ENCODE results near the gene APOL2. TPM values are rescaled to one million over a fixed set of nuclear protein-coding genes. Genes with fewer than 3 reads are reported as not detected.
"Not testable (repeated sequence)": the region's sequence is repeated elsewhere in the genome, so short reads cannot be mapped to it uniquely, and the experiment has no call there.

APOL2 gene
- polyA plus RNA-seq, 1 donor from 2014 or later: not detected

GRCh38 chr22:36204632-36205015, 34.7 kb downstream of the APOL2 start:
- no peaks in the 10 kb centered on the region for H3K79me2 ChIP-seq (replicated peaks; ENCODE audit: insufficient read depth, low read length)
- H3K27ac ChIP-seq (ENCODE audit: low read length): no peak overlapping the region
- H3K36me3 ChIP-seq (ENCODE audit: insufficient read depth, low read length): no peaks in the 10 kb centered on the region
- no peak overlapping the region for H2AFZ ChIP-seq (ENCODE audit: low read depth, low read length)
- no peak overlapping the region for H3K4me2 ChIP-seq (ENCODE audit: low read length)
- no peaks in the 10 kb centered on the region for H4K20me1 ChIP-seq (ENCODE audit: insufficient read depth)
- no peaks in the 10 kb centered on the region for H3K9me3 ChIP-seq (ENCODE audit: low read length)
- no peak for TF ChIP-seq TAF1 (IDR thresholded peaks at IDR 0.05; ENCODE audit: low read depth)
- no peak for TF ChIP-seq REST (IDR thresholded peaks at IDR 0.05; ENCODE audit: borderline replicate concordance)
- no peak for TF ChIP-seq EZH2 (IDR thresholded peaks at IDR 0.05; ENCODE audit: borderline replicate concordance, insufficient read depth, low read length, poor library complexity, severe bottlenecking)
- TF ChIP-seq RAD21 (conservative IDR thresholded peaks at IDR 0.05): no peak
- no peak for TF ChIP-seq SMC3 (conservative IDR thresholded peaks at IDR 0.05; ENCODE audit: poor library complexity)
- TF ChIP-seq, protein P1, sequence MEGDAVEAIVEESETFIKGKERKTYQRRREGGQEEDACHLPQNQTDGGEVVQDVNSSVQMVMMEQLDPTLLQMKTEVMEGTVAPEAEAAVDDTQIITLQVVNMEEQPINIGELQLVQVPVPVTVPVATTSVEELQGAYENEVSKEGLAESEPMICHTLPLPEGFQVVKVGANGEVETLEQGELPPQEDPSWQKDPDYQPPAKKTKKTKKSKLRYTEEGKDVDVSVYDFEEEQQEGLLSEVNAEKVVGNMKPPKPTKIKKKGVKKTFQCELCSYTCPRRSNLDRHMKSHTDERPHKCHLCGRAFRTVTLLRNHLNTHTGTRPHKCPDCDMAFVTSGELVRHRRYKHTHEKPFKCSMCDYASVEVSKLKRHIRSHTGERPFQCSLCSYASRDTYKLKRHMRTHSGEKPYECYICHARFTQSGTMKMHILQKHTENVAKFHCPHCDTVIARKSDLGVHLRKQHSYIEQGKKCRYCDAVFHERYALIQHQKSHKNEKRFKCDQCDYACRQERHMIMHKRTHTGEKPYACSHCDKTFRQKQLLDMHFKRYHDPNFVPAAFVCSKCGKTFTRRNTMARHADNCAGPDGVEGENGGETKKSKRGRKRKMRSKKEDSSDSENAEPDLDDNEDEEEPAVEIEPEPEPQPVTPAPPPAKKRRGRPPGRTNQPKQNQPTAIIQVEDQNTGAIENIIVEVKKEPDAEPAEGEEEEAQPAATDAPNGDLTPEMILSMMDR (IDR thresholded peaks at IDR 0.05; ENCODE audit: poor library complexity, severe bottlenecking): no peak
- TF ChIP-seq MXI1 (conservative IDR thresholded peaks at IDR 0.05; ENCODE audit: poor library complexity, severe bottlenecking): no peak
- TF ChIP-seq POLR2AphosphoS5 (IDR thresholded peaks at IDR 0.05): no peak
- no peak for TF ChIP-seq EP300 (conservative IDR thresholded peaks at IDR 0.05; ENCODE audit: poor library complexity, severe bottlenecking)
- no peak overlapping the region for H3K4me3 ChIP-seq (ENCODE audit: low read length)
- no peaks in the 10 kb centered on the region for H3K9me2 ChIP-seq (ENCODE audit: insufficient read depth, low read length)
- H3K9ac ChIP-seq (ENCODE audit: low read length): no peak overlapping the region
- H3K27me3 ChIP-seq (ENCODE audit: insufficient read depth, low read depth, low read length): no peaks in the 10 kb centered on the region
- no peaks in the 10 kb centered on the region for H3F3A ChIP-seq (ENCODE audit: insufficient read depth, low read length, poor library complexity, severe bottlenecking)

GRCh38 chr22:36204001-36204631, 35.2 kb downstream of the APOL2 start:
- H3K9me3 ChIP-seq (ENCODE audit: low read length): no peaks in the 10 kb centered on the region
- TF ChIP-seq MXI1 (conservative IDR thresholded peaks at IDR 0.05; ENCODE audit: poor library complexity, severe bottlenecking) (no peak), REST (IDR thresholded peaks at IDR 0.05; ENCODE audit: borderline replicate concordance) (no peak), RAD21 (conservative IDR thresholded peaks at IDR 0.05) (no peak), TAF1 (IDR thresholded peaks at IDR 0.05; ENCODE audit: low read depth) (no peak), EP300 (conservative IDR thresholded peaks at IDR 0.05; ENCODE audit: poor library complexity, severe bottlenecking) (no peak), POLR2AphosphoS5 (IDR thresholded peaks at IDR 0.05) (no peak), EZH2 (IDR thresholded peaks at IDR 0.05; ENCODE audit: borderline replicate concordance, insufficient read depth, low read length, poor library complexity, severe bottlenecking) (no peak), SMC3 (conservative IDR thresholded peaks at IDR 0.05; ENCODE audit: poor library complexity) (no peak)
- TF ChIP-seq, protein P1 (IDR thresholded peaks at IDR 0.05; ENCODE audit: poor library complexity, severe bottlenecking): no peak

GRCh38 chr22:36203441-36203840, 35.9 kb downstream of the APOL2 start:
- not testable (repeated sequence) for H3K9me3 ChIP-seq (ENCODE audit: low read length); H3K9ac ChIP-seq (ENCODE audit: low read length)

More at GRCh38 chr22:36204001-36204631, 35.2 kb downstream of the APOL2 start:
- Histone ChIP-seq H2AFZ (ENCODE audit: low read depth, low read length) (no peak overlapping the region), H3K9ac (ENCODE audit: low read length) (no peak overlapping the region), H3K27ac (ENCODE audit: low read length) (no peak overlapping the region), H3K27me3 (ENCODE audit: insufficient read depth, low read depth, low read length) (no peaks in the 10 kb centered on the region), H3K9me2 (ENCODE audit: insufficient read depth, low read length) (no peaks in the 10 kb centered on the region), H4K20me1 (ENCODE audit: insufficient read depth) (no peaks in the 10 kb centered on the region), H3F3A (ENCODE audit: insufficient read depth, low read length, poor library complexity, severe bottlenecking) (no peaks in the 10 kb centered on the region), H3K79me2 (replicated peaks; ENCODE audit: insufficient read depth, low read length) (no peaks in the 10 kb centered on the region), H3K4me3 (ENCODE audit: low read length) (no peak overlapping the region), H3K4me2 (ENCODE audit: low read length) (no peak overlapping the region), H3K36me3 (ENCODE audit: insufficient read depth, low read length) (no peaks in the 10 kb centered on the region)

More at GRCh38 chr22:36203441-36203840, 35.9 kb downstream of the APOL2 start:
- H3K4me3 ChIP-seq (ENCODE audit: low read length); H2AFZ ChIP-seq (ENCODE audit: low read depth, low read length); H3K36me3 ChIP-seq (ENCODE audit: insufficient read depth, low read length); H3K79me2 ChIP-seq (replicated peaks; ENCODE audit: insufficient read depth, low read length); H3F3A ChIP-seq (ENCODE audit: insufficient read depth, low read length, poor library complexity, severe bottlenecking); H3K4me2 ChIP-seq (ENCODE audit: low read length); H3K27me3 ChIP-seq (ENCODE audit: insufficient read depth, low read depth, low read length); H3K9me2 ChIP-seq (ENCODE audit: insufficient read depth, low read length); H4K20me1 ChIP-seq (ENCODE audit: insufficient read depth); H3K27ac ChIP-seq (ENCODE audit: low read length): not testable (repeated sequence)
